ENCODE data around the gene PRKD3.
"Not testable (repeated sequence)": the region's sequence is repeated elsewhere in the genome, so short reads cannot be mapped to it uniquely, and the experiment has no call there.

Gene PRKD3

GRCh38 chr2:37316181-37316580, 8.5 kb downstream of the PRKD3 start:
- no peak for DNase-seq (ENCODE audit: low read depth)

GRCh38 chr2:37315364-37315763, 9.3 kb downstream of the PRKD3 start:
- DNase-seq (ENCODE audit: low read depth), result no peak

DNA sequence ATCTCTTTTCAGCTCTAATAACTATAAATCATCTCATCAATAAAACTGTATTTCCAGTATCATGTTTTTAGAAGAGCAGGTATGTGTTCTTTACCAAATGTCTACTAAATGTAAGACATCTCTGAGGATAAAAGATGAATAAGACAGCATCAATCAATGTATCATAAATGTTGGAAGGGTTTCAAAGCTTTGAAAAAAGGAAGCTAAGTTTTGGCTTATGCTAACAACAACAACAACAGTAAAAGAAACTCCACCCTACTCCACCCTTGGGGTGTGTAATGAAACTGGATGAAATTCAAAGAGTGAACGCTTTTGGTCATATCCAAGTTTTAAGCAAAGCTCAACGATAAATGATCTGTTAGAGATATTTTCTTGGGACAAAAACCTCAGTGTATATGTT, 17.1 kb downstream of the PRKD3 start:
- no peak for DNase-seq (ENCODE audit: low read depth)

DNA sequence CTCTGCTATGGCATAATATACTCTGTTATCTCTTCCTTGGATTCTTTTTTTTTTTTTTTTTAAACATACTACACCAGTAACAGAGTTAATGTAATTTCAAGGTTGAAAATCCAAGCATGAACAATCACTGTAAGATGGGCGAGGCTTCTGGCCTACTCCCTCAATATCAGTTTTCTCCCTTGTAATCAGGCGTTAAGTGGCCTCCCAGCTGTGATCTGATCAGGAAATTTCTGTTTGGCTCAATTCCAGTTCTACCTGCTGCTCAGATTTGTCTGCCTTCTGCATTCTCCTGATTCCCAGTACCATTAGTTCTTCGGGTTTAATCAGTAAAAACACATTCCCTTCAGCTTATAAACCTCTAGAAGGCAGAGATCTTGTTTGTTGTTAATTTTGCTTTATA, 18.6 kb downstream of the PRKD3 start:
- no peak for DNase-seq (ENCODE audit: low read depth)

DNA sequence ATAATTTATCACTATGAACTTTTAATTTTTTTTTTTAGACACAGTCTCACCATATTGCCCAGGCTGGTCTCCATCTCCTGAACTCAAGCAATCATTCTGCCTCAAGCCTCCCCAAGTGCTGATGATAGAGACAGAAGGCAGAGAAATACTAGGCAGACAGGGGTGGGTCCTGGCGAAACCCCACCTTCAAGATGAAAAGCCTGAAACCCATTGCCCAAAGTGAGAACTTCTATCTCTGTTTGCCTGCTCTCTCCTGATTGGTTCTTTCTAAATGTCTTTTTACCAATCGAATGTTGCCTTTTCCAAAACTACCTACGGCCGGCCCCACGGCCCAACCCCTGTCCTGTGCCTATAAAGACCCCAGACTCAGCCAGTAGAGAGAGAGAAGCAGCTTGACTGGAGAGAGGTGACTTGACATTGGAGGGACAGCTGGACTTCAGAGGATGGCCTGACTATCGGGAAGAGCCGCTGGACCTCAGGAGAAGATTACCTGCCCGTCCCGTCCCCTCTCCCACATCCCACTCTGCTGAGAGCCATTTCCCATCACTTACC, 21.9 kb downstream of the PRKD3 start:
- no peak for DNase-seq (ENCODE audit: low read depth)

GRCh38 chr2:37301408-37301807, 23.2 kb downstream of the PRKD3 start:
- no peak for DNase-seq (ENCODE audit: low read depth)

DNA sequence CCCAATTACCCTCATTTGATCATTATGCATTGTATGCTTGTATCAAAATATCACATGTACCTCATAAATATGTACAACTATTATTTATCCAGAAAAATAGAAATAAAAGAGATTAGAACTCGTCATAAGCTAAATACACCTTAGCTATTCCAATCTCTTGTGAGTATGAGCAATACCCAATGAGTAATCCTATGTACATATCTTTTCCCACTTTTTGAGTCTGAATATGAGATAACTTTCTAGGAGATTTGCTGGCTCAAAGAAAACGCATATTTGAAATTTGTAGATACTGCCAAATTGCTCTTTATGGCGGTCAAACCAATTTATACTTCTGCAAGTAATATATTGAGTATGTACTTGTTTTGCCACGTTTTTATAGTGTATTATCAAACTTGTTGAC, 24.1 kb downstream of the PRKD3 start:
- no peak for DNase-seq (ENCODE audit: low read depth)

- no peak for DNase-seq (ENCODE audit: low read depth)
These were observed 24.5 kb downstream of the PRKD3 start for GRCh38 chr2:37300146-37300545.

- DNase-seq (ENCODE audit: low read depth), result no peak
These were observed 27.0 kb downstream of the PRKD3 start for GRCh38 chr2:37297632-37298031.

- no peak for DNase-seq (ENCODE audit: low read depth)
These were observed 29.1 kb downstream of the PRKD3 start for GRCh38 chr2:37295469-37296073.

DNA sequence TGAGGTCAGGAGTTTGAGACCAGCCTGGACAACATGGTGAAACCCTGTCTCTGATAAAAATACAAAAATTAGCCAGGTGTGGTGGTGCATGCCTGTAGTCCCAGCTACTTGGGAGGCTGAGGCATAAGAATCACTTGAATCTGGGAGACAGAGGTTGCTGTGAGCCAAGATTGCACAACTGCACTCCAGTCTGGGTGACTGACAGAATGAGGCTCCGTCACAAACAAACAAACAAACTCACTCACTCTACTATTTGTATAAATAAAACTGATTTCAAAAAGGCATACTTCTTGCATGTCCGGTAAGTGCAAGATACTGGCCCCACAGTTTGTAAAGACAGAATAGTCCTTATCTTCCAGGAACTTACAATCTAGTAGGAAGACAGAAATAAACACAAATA, 29.8 kb downstream of the PRKD3 start:
- not testable (repeated sequence) for DNase-seq (ENCODE audit: low read depth)

DNA sequence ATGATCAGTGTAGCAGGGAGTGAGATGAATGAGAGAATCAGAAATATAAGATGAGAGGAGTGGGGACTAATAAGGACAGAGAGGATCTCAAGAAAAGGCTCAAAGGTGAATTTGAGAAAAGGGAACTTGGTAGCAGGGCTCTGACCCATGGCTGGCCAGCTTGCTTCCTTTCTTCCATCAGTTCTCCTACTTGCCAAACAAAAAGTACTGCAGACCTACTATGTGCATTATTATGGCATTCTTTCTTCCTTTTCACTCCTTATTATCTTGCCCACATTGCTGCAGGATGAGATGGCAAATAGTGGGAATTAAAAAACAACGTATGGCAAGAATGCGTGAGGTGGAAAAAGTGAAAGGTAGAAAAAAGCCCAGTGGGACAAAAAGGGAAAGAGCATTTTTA, 33.0 kb downstream of the PRKD3 start:
- DNase-seq (ENCODE audit: low read depth), result no peak

GRCh38 chr2:37287966-37288365, 36.7 kb downstream of the PRKD3 start:
- DNase-seq (ENCODE audit: low read depth), result no peak

DNA sequence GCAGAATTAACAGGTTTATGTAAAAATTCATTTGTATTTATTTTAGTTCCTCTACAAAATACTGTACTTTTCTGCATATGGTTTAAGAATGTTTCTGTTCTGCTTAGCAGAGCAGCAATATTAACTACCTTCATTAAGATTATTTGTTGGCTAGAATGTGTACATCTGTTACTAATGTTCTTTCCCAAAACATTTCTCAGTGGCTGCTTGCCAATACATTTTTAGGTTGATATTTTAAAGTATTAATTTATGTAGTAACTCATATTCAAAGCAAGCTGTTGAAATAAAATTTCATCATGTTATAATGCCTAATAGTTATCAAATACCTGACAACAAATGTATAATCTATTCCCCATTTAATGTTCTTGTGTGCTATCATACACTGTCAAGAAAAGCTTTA, 40.3 kb downstream of the PRKD3 start:
- DNase-seq (ENCODE audit: low read depth), result no peak

DNA sequence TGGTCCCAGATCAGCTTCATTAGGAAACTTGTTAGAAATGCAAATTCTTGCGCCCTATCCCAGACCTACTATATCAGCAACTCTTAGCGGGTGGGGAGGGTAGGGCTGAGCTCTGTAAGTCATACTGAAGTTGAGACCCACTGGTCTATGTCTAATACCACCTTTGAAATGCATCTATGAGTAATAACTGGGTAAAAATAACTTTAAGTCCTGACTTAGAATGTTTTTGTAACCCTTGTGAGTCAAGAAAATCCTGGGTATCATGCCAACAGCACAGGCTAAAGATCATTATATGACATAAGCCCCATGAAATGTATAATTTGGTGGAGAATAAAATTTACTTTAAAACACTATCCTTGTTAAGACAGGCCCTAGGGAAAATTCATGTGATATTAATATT, 41.4 kb downstream of the PRKD3 start:
- DNase-seq (ENCODE audit: low read depth), result no peak

DNA sequence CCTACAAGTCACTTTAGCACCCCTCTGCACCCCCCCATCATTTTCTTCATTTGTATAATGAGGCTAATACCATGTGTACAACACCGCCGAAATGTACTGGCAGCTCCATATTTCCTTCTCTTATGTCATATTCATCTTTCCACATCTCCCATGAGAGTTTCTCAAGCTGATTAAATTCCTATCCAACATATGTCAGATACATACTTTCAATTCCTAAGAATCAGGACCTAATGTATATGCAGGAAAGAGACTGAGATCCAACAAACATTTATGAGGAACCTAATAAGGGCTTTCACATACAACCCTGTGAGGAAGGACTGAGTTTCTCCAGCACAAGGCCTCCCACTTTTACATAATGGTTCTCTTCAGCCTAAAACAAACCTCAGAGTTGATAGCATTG, 41.9 kb downstream of the PRKD3 start:
- DNase-seq (ENCODE audit: low read depth), result no peak

DNA sequence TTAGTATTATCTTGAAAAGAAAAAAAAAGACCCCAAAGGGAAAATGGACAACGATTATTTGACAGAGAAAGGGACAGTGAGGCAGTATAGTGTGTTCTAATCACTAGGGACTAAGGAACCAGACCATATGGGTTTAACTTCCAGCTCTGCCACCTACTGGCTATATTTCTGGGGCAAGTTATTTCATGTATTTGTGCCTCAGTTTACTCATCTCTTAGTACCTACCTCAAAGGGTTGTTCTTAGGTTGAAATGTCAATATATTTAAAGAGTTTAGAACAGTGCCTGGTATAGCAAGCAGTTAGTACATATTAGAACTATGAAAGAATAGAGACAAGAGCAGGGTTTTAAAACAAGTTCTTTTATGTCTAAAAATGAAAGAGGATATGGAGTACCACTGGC, 42.7 kb downstream of the PRKD3 start:
- DNase-seq (ENCODE audit: low read depth), result no peak

- no peak for DNase-seq (ENCODE audit: low read depth)
These were observed 48.3 kb downstream of the PRKD3 start for GRCh38 chr2:37276291-37276690.

Data from stimulated activated CD8-positive, alpha-beta memory T cell treated with anti-CD3 and anti-CD28 coated beads, Interleukin-12 subunit alpha, Interleukin-12 subunit beta, amount 100 ng/mL, for 4 hours (primary cell).